ENCODE results near the gene GIMAP8. TPM values are rescaled to one million over a fixed set of nuclear protein-coding genes. Genes with fewer than 3 reads are reported as not detected.
A peak's percentile ranks its signal among the peaks of the same experiment; 100 is the strongest.

GIMAP8 gene
- total RNA-seq, 3 donors from 2014 or later, result 7.2 to 11.5 (median 10.4) TPM

DNA sequence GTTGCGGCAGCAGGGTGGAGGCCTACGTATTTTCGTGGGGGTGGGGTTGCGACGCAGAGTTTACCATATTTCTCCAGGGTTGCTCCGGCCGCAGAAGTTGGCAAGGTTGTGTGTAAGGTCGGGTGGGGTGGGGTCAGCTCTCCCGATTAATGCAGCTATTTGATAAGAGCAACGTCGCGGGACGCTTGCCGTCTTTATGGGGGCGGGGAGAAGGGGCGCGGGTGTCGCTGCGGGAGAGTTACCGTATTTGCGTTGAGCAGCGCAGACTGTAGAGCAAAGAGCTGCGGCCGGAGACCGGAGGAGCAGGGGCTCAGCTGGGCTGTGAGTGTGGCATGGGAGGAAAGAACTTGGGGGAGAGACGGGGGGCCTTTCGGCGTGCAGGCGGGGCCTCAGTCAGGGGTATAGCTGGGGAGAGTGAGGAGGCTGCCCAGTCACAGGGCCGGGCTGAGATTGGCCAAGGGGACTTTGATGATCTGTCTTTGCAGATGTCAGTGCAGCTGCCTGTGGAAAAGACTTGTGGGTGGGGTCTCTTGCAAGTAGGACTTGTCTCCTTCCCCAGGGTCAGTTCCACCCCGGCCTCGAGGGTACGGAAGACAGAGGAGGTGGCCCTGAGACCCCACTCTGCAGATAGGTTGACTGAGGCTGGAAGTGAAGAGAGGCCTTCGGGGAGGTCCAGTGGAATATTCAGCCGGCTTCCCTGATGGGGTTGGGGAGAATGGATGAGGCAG is 44.7 kb upstream of the GIMAP8 start:
- no peaks in the 10 kb centered on the region for H3K27me3 ChIP-seq
- peak overlapping the region; percentile 71 to 78 (median 74) for H3K4me3 ChIP-seq
- H3K4me1 ChIP-seq, result peaks cover 0 to 5% of the 10 kb centered on the region in 2 donors
- no peaks in the 10 kb centered on the region for H3K36me3 ChIP-seq
- DNase-seq (ENCODE audit: low spot score in 2 of 2), result no peak
- H3K27ac ChIP-seq, result peak overlapping the region; percentile 87 to 93
- TF ChIP-seq POLR2AphosphoS5 (IDR thresholded peaks at IDR 0.05) (no peak), POLR2A (IDR thresholded peaks at IDR 0.05) (no peak)
- TF ChIP-seq, protein P1, sequence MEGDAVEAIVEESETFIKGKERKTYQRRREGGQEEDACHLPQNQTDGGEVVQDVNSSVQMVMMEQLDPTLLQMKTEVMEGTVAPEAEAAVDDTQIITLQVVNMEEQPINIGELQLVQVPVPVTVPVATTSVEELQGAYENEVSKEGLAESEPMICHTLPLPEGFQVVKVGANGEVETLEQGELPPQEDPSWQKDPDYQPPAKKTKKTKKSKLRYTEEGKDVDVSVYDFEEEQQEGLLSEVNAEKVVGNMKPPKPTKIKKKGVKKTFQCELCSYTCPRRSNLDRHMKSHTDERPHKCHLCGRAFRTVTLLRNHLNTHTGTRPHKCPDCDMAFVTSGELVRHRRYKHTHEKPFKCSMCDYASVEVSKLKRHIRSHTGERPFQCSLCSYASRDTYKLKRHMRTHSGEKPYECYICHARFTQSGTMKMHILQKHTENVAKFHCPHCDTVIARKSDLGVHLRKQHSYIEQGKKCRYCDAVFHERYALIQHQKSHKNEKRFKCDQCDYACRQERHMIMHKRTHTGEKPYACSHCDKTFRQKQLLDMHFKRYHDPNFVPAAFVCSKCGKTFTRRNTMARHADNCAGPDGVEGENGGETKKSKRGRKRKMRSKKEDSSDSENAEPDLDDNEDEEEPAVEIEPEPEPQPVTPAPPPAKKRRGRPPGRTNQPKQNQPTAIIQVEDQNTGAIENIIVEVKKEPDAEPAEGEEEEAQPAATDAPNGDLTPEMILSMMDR (IDR thresholded peaks at IDR 0.05), result no peak
- intact Hi-C loops (cut with DNase I; ENCODE audit: low total_unique reads), result no loop called here
- H3K9me3 ChIP-seq, result no peaks in the 10 kb centered on the region

DNA sequence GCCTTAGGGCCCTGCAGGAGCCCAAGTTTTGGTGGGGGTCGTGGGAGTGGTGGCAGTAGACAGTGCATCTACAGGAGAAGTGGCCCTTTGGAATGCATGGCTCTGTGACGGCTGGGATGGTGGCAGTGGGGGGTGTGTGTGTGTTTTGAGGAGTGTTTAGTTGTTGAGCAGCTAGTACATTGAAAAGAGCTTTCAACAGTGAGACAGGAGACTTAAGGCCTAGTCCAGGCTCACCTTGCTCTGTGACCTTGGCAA is 44.2 kb upstream of the GIMAP8 start:
- DNase-seq (ENCODE audit: low spot score in 2 of 2), result peak in 1 of 2 donors; percentile 49
- intact Hi-C loops (cut with DNase I; ENCODE audit: low total_unique reads), result no loop called here
- Histone ChIP-seq H3K27ac (peak overlapping the region; percentile 87 to 93), H3K27me3 (no peaks in the 10 kb centered on the region), H3K4me1 (peaks cover 0 to 5% of the 10 kb centered on the region in 2 donors), H3K4me3 (peak overlapping the region; percentile 71 to 78 (median 74)), H3K36me3 (no peaks in the 10 kb centered on the region), H3K9me3 (no peaks in the 10 kb centered on the region)
- TF ChIP-seq, protein P1 (IDR thresholded peaks at IDR 0.05), result no peak
- TF ChIP-seq POLR2AphosphoS5 (IDR thresholded peaks at IDR 0.05), result no peak
- no peak for TF ChIP-seq POLR2A (IDR thresholded peaks at IDR 0.05)

DNA sequence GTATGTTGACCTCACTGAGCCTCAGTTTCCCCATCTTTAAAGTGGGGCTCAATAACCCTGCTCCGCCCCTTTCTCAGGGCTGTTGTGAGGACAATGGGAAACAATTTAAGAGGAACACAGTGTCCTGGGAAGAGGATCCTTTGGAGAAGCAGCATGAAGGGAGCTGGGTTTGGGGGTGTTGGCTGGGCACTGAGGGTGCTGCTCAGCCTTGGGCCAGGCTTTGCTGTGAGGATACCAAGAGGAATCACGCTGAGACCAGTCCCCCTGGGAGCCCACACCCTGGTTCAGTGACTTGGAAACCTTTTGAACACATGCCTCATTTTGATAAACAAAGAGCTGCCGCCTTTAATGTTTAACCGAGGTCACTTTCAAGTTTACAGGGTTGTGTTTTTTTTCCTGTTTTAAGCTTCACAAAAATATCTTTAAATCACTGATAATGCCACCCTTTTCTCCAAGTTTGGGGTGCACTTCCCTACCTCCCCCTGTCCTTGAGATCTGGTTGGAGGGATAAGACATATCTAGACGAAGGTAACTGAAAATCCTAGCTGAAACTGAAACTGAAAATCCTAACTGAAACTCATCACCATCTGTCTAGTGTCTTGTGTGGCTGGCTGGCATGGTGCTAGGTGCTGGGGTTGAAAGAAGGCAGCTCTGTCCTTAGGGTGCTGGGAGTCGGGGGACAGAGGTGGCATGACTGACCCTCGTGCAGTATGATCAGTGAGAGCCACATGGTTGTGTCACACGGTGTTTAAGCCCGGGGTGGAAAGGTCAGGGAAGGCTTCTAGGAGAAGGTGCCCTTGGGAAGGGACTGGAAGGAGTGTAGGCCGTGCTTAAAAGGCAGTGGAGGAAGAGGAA is 43.6 kb upstream of the GIMAP8 start:
- Histone ChIP-seq H3K4me1 (peaks cover 0 to 5% of the 10 kb centered on the region in 2 donors), H3K27ac (peak overlapping the region; percentile 87 to 93), H3K9me3 (no peaks in the 10 kb centered on the region), H3K36me3 (no peaks in the 10 kb centered on the region), H3K4me3 (peak overlapping the region; percentile 71 to 78 (median 74)), H3K27me3 (no peaks in the 10 kb centered on the region)
- intact Hi-C loops (cut with DNase I; ENCODE audit: low total_unique reads), result no loop called here
- TF ChIP-seq, protein P1 (IDR thresholded peaks at IDR 0.05), result no peak
- TF ChIP-seq POLR2A (IDR thresholded peaks at IDR 0.05) (no peak), POLR2AphosphoS5 (IDR thresholded peaks at IDR 0.05) (no peak)
- DNase-seq (ENCODE audit: low spot score in 2 of 2), result no peak

DNA sequence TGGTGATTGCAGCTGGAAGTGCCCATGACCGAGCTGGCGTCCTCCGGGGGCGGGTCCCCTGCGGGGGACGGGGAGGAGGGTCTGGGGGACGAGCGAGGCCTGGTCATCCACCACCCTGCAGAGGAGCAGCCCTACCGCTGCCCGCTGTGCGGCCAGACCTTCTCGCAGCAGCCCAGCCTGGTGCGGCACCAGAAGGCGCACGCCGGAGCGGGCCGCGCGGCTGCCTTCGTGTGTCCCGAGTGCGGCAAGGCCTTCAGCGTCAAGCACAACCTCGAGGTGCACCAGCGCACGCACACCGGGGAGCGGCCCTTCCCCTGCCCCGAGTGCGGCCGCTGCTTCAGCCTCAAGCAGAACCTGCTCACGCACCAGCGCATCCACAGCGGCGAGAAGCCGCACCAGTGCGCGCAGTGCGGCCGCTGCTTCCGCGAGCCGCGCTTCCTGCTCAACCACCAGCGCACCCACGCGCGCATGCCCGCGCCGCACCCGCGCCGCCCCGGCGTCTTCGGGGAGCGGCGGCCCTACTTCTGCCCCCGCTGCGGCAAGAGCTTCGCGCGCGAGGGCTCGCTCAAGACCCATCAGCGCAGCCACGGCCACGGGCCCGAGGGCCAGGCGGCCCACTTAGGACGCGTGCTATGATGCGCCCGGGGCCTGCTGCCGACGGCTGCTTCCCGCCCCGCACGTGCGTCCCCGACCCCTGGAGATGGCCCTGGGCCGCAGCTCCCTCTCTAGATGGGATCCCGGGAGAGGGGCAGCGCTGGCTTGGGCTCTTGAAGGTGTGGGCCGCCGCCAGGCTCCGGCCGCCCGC is 42.6 kb upstream of the GIMAP8 start:
- DNase-seq (ENCODE audit: low spot score in 2 of 2), result no peak
- no peaks in the 10 kb centered on the region for H3K9me3 ChIP-seq
- peaks cover 0 to 5% of the 10 kb centered on the region in 2 donors for H3K4me1 ChIP-seq
- H3K36me3 ChIP-seq, result no peaks in the 10 kb centered on the region
- intact Hi-C loops (cut with DNase I; ENCODE audit: low total_unique reads), result no loop called here
- H3K4me3 ChIP-seq, result no peak overlapping the region
- H3K27me3 ChIP-seq, result no peaks in the 10 kb centered on the region
- TF ChIP-seq, protein P1 (IDR thresholded peaks at IDR 0.05), result no peak
- TF ChIP-seq POLR2AphosphoS5 (IDR thresholded peaks at IDR 0.05) (no peak), POLR2A (IDR thresholded peaks at IDR 0.05) (no peak)
- peak overlapping the region; percentile 87 to 93 for H3K27ac ChIP-seq
